GF-D8 (cell line): Measurements from ENCODE around the gene TBC1D17.
A peak's percentile ranks its signal among the peaks of the same experiment; 100 is the strongest.

ENCODE experiments used
- DNase-seq: peaks from one replicate; lab custom pipeline; 2025; lab: John Stamatoyannopoulos, UW

Gene TBC1D17

GRCh38 chr19:49848938-49849337, 28.6 kb upstream of the TBC1D17 start:
- no peak for DNase-seq

- no peak for DNase-seq
Observed at GRCh38 chr19:49849433-49850220, 27.9 kb upstream of the TBC1D17 start.

GRCh38 chr19:49850221-49850486, 27.3 kb upstream of the TBC1D17 start:
- no peak for DNase-seq

GRCh38 chr19:49850487-49851342, 26.8 kb upstream of the TBC1D17 start, which contains the start of gene PTOV1:
Gene PTOV1 (plus strand): TSS chr19:49851159.
- DNase-seq, result peak; percentile 74

GRCh38 chr19:49851456-49852259, 25.8 kb upstream of the TBC1D17 start:
- DNase-seq, result no peak

- DNase-seq, result no peak
Observed at GRCh38 chr19:49852631-49853126, 24.8 kb upstream of the TBC1D17 start.

- DNase-seq, result no peak
Observed at GRCh38 chr19:49853852-49854377, 23.6 kb upstream of the TBC1D17 start.

- DNase-seq, result no peak
Observed at GRCh38 chr19:49854378-49855263, 22.9 kb upstream of the TBC1D17 start.

- DNase-seq, result no peak
Observed at GRCh38 chr19:49855277-49855675, 22.2 kb upstream of the TBC1D17 start.

- DNase-seq, result no peak
Observed at GRCh38 chr19:49855676-49856573, 21.6 kb upstream of the TBC1D17 start.

- no peak for DNase-seq
Observed at GRCh38 chr19:49856574-49857021, 20.9 kb upstream of the TBC1D17 start.

GRCh38 chr19:49857061-49857837, 20.3 kb upstream of the TBC1D17 start:
- no peak for DNase-seq

- DNase-seq, result no peak
Observed at GRCh38 chr19:49857838-49858087, 19.7 kb upstream of the TBC1D17 start.

- DNase-seq, result no peak
Observed at GRCh38 chr19:49858088-49858985, 19.2 kb upstream of the TBC1D17 start.

- DNase-seq, result no peak
Observed at GRCh38 chr19:49859682-49860335, 17.7 kb upstream of the TBC1D17 start.

- no peak for DNase-seq
Observed at GRCh38 chr19:49860336-49861102, 17.0 kb upstream of the TBC1D17 start.

- no peak for DNase-seq
Observed at GRCh38 chr19:49861107-49861506, 16.4 kb upstream of the TBC1D17 start.
